Measurements from ENCODE around the gene IPO11. TPM values are rescaled to one million over a fixed set of nuclear protein-coding genes. Genes with fewer than 3 reads are reported as not detected.

IPO11 gene
- total and polyA plus RNA-seq, 4 donors = 4.7 to 20.6 (median 9.0) TPM

DNA sequence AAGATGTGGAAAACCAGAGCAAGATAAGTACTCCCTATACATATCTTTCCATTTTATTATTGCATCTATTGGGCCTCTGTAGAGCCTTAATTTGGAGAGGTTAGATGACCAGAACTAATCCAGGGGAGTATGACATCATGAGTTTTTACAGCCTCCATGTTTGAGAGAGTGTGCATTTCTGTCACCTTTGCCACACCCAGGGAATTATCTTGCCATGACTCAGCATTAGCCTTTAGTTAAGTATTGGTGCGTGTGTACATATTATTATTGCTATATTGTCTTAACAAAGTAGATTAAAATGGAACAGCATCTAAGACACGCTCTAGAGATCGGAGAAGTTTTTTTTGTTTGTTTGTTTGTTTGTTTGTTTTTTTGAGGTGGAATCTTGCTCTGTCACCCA, 36.5 kb upstream of the IPO11 start:
- no peaks in the 10 kb centered on the region for H3K9me3 ChIP-seq (ENCODE audit: control insufficient read depth in 4 of 4, low read length in 3 of 4)
- H3K27ac ChIP-seq (ENCODE audit: low read depth in 1 of 2, low read length in 2 of 2) = no peak overlapping the region
- TF ChIP-seq, protein P1, sequence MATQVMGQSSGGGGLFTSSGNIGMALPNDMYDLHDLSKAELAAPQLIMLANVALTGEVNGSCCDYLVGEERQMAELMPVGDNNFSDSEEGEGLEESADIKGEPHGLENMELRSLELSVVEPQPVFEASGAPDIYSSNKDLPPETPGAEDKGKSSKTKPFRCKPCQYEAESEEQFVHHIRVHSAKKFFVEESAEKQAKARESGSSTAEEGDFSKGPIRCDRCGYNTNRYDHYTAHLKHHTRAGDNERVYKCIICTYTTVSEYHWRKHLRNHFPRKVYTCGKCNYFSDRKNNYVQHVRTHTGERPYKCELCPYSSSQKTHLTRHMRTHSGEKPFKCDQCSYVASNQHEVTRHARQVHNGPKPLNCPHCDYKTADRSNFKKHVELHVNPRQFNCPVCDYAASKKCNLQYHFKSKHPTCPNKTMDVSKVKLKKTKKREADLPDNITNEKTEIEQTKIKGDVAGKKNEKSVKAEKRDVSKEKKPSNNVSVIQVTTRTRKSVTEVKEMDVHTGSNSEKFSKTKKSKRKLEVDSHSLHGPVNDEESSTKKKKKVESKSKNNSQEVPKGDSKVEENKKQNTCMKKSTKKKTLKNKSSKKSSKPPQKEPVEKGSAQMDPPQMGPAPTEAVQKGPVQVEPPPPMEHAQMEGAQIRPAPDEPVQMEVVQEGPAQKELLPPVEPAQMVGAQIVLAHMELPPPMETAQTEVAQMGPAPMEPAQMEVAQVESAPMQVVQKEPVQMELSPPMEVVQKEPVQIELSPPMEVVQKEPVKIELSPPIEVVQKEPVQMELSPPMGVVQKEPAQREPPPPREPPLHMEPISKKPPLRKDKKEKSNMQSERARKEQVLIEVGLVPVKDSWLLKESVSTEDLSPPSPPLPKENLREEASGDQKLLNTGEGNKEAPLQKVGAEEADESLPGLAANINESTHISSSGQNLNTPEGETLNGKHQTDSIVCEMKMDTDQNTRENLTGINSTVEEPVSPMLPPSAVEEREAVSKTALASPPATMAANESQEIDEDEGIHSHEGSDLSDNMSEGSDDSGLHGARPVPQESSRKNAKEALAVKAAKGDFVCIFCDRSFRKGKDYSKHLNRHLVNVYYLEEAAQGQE (IDR thresholded peaks at IDR 0.05) = no peak
- TF ChIP-seq FOXA1 (IDR thresholded peaks at IDR 0.05) = no peak
- TF ChIP-seq HNF4A (conservative IDR thresholded peaks at IDR 0.05) = no peak
- TF ChIP-seq, protein P2, sequence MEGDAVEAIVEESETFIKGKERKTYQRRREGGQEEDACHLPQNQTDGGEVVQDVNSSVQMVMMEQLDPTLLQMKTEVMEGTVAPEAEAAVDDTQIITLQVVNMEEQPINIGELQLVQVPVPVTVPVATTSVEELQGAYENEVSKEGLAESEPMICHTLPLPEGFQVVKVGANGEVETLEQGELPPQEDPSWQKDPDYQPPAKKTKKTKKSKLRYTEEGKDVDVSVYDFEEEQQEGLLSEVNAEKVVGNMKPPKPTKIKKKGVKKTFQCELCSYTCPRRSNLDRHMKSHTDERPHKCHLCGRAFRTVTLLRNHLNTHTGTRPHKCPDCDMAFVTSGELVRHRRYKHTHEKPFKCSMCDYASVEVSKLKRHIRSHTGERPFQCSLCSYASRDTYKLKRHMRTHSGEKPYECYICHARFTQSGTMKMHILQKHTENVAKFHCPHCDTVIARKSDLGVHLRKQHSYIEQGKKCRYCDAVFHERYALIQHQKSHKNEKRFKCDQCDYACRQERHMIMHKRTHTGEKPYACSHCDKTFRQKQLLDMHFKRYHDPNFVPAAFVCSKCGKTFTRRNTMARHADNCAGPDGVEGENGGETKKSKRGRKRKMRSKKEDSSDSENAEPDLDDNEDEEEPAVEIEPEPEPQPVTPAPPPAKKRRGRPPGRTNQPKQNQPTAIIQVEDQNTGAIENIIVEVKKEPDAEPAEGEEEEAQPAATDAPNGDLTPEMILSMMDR (IDR thresholded peaks at IDR 0.05; ENCODE audit: low read depth, low read length, missing input control) = no peak
- no peak for TF ChIP-seq TAF1 (conservative IDR thresholded peaks at IDR 0.05)
- TF ChIP-seq HNF4G (IDR thresholded peaks at IDR 0.05) = no peak
- TF ChIP-seq GABPA (IDR thresholded peaks at IDR 0.05 in 1 of 2, conservative IDR thresholded peaks at IDR 0.05 in 1 of 2) = no peak
- no peak for TF ChIP-seq SP1 (IDR thresholded peaks at IDR 0.05)
- TF ChIP-seq RXRA (IDR thresholded peaks at IDR 0.05) = no peak
- TF ChIP-seq, protein P3, sequence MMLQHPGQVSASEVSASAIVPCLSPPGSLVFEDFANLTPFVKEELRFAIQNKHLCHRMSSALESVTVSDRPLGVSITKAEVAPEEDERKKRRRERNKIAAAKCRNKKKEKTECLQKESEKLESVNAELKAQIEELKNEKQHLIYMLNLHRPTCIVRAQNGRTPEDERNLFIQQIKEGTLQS (IDR thresholded peaks at IDR 0.05) = no peak
- H3K9ac ChIP-seq (ENCODE audit: low read depth in 1 of 2, low read length in 2 of 2) = no peak overlapping the region
- no peaks in the 10 kb centered on the region for H3K4me1 ChIP-seq (ENCODE audit: control insufficient read depth in 4 of 4, insufficient read depth in 4 of 4, low read length in 3 of 4)
- H3K36me3 ChIP-seq (ENCODE audit: control insufficient read depth in 4 of 4, insufficient read depth in 3 of 4, low read depth in 1 of 4, low read length in 3 of 4) = peaks cover 2 to 42% (median 22%) of the 10 kb centered on the region in 4 donors
- H3K4me3 ChIP-seq (ENCODE audit: low read depth in 1 of 3, low read length in 3 of 3) = no peak overlapping the region
- no peaks in the 10 kb centered on the region for H3K27me3 ChIP-seq (ENCODE audit: control insufficient read depth in 4 of 4, insufficient read depth in 4 of 4, low read length in 3 of 4)
- DNase-seq (ENCODE audit: low spot score) = no peak
- 91% methylated on average over 3 of the region's 3 CpGs for WGBS

DNA sequence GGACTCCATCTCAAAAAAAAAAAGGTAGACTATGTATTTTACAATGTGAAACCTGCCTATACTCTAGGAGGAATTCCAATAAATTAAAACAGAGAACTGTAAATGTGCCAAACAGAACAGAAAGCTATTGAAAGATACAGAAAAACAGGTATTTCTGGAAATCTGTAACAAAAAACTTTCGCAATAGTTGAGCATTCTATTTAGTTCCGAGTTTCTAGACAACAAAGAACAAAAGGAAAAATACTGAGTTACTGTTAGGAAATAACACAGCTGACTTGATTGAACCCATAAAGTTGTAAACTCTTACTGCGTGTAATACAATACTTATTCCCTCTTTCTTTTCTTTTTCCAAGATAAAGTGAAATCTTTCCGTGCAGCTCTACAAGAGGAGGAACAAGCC, 27.4 kb upstream of the IPO11 start:
- Histone ChIP-seq H3K9ac (ENCODE audit: low read depth in 1 of 2, low read length in 2 of 2) (no peak overlapping the region), H3K36me3 (ENCODE audit: control insufficient read depth in 4 of 4, insufficient read depth in 3 of 4, low read depth in 1 of 4, low read length in 3 of 4) (peaks cover 4 to 49% (median 32%) of the 10 kb centered on the region in 4 donors), H3K4me3 (ENCODE audit: low read depth in 1 of 3, low read length in 3 of 3) (no peak overlapping the region), H3K9me3 (ENCODE audit: control insufficient read depth in 4 of 4, low read length in 3 of 4) (no peaks in the 10 kb centered on the region), H3K27ac (ENCODE audit: low read depth in 1 of 2, low read length in 2 of 2) (no peak overlapping the region), H3K27me3 (ENCODE audit: control insufficient read depth in 4 of 4, insufficient read depth in 4 of 4, low read length in 3 of 4) (no peaks in the 10 kb centered on the region), H3K4me1 (ENCODE audit: control insufficient read depth in 4 of 4, insufficient read depth in 4 of 4, low read length in 3 of 4) (no peaks in the 10 kb centered on the region)
- WGBS = 83% methylated on average over 4 of the region's 4 CpGs
- no peak for DNase-seq (ENCODE audit: low spot score)
- no peak for TF ChIP-seq RXRA (IDR thresholded peaks at IDR 0.05)
- TF ChIP-seq GABPA (IDR thresholded peaks at IDR 0.05 in 1 of 2, conservative IDR thresholded peaks at IDR 0.05 in 1 of 2) = no peak
- TF ChIP-seq, protein P4, sequence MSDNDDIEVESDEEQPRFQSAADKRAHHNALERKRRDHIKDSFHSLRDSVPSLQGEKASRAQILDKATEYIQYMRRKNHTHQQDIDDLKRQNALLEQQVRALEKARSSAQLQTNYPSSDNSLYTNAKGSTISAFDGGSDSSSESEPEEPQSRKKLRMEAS (IDR thresholded peaks at IDR 0.05) = no peak
- TF ChIP-seq, protein P2 (IDR thresholded peaks at IDR 0.05; ENCODE audit: low read depth, low read length, missing input control) = no peak
- TF ChIP-seq RAD21 (IDR thresholded peaks at IDR 0.05) = no peak
- no peak for TF ChIP-seq TAF1 (conservative IDR thresholded peaks at IDR 0.05)
- no peak for TF ChIP-seq HNF4G (IDR thresholded peaks at IDR 0.05)
- no peak for TF ChIP-seq FOXA2 (IDR thresholded peaks at IDR 0.05)
- TF ChIP-seq NR2F2 (IDR thresholded peaks at IDR 0.05) = no peak
- TF ChIP-seq HNF4A (conservative IDR thresholded peaks at IDR 0.05) = no peak
- no peak for TF ChIP-seq YY1 (IDR thresholded peaks at IDR 0.05)
- TF ChIP-seq, protein P1 (IDR thresholded peaks at IDR 0.05) = no peak

Measured in liver (tissue), 9 donors.